ENCODE measurements around the gene NHLRC4.

DNA sequence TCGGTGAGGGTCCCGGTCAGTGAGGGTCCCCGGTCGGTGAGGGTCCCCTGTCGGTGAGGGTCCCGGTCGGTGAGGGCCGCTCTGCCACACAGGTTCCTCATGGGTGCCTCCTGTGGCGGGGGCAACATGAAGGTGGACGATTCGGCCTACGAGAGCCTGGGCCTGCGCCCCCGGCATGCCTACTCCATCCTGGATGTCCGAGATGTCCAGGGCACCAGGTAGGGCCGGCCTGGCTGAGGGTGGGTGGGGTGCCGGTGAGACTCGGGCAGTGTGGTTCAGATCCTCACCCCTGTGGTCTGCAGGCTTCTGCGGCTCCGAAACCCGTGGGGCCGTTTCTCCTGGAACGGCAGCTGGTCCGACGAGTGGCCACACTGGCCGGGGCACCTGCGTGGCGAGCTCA, 15.6 kb upstream of the NHLRC4 start:
- TF ChIP-seq, protein P1, sequence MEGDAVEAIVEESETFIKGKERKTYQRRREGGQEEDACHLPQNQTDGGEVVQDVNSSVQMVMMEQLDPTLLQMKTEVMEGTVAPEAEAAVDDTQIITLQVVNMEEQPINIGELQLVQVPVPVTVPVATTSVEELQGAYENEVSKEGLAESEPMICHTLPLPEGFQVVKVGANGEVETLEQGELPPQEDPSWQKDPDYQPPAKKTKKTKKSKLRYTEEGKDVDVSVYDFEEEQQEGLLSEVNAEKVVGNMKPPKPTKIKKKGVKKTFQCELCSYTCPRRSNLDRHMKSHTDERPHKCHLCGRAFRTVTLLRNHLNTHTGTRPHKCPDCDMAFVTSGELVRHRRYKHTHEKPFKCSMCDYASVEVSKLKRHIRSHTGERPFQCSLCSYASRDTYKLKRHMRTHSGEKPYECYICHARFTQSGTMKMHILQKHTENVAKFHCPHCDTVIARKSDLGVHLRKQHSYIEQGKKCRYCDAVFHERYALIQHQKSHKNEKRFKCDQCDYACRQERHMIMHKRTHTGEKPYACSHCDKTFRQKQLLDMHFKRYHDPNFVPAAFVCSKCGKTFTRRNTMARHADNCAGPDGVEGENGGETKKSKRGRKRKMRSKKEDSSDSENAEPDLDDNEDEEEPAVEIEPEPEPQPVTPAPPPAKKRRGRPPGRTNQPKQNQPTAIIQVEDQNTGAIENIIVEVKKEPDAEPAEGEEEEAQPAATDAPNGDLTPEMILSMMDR (IDR thresholded peaks at IDR 0.05), result no peak
- no peak for TF ChIP-seq POLR2AphosphoS5 (IDR thresholded peaks at IDR 0.05; ENCODE audit: insufficient read depth in 1 of 2, low read depth in 1 of 2)

Data from vagina (tissue), 2 donors.